Measurements from ENCODE around the gene OR13F1. TPM values are rescaled to one million over a fixed set of nuclear protein-coding genes. Genes with fewer than 3 reads are reported as not detected.

OR13F1 gene
- total and polyA plus RNA-seq, 2 donors (not counting 1 experiment from before 2014, with no cell fraction given): not detected

- ATAC-seq (ENCODE audit: low read depth) (no peak), DNase-seq (no peak)
- intact Hi-C loops (cut with micrococcal nuclease): no loop called here
- H3K4me3 Mint-ChIP-seq: no peak overlapping the region
- H3K4me1 Mint-ChIP-seq: no peaks in the 10 kb centered on the region
- no peak overlapping the region for H3K27ac ChIP-seq (ENCODE audit: low read length in 2 of 2)
- CTCF ChIA-PET: no interaction called here
- POLR2A ChIA-PET: no interaction called here
- H3K27me3 Mint-ChIP-seq: no peaks in the 10 kb centered on the region
- no peaks in the 10 kb centered on the region for H4K20me1 ChIP-seq (ENCODE audit: control insufficient read depth, insufficient read depth, low read length, poor library complexity, severe bottlenecking)
- no peaks in the 10 kb centered on the region for H3K9me3 ChIP-seq (ENCODE audit: control extremely low read depth in 1 of 3, control insufficient read depth in 2 of 3, insufficient read depth in 1 of 3, low read length in 2 of 3)
- H3K4me3 ChIP-seq (ENCODE audit: control extremely low read depth in 1 of 5, extremely low read depth in 1 of 5, insufficient read depth in 1 of 5, low read depth in 2 of 5, low read length in 4 of 5): no peak overlapping the region
- no peaks in the 10 kb centered on the region for H3K9me3 Mint-ChIP-seq (ENCODE audit: insufficient read depth)
- TF ChIP-seq EZH2 (IDR thresholded peaks at IDR 0.05; ENCODE audit: borderline replicate concordance, insufficient read depth, low read depth, low read length, poor library complexity, severe bottlenecking): no peak
- TF ChIP-seq, protein P1, sequence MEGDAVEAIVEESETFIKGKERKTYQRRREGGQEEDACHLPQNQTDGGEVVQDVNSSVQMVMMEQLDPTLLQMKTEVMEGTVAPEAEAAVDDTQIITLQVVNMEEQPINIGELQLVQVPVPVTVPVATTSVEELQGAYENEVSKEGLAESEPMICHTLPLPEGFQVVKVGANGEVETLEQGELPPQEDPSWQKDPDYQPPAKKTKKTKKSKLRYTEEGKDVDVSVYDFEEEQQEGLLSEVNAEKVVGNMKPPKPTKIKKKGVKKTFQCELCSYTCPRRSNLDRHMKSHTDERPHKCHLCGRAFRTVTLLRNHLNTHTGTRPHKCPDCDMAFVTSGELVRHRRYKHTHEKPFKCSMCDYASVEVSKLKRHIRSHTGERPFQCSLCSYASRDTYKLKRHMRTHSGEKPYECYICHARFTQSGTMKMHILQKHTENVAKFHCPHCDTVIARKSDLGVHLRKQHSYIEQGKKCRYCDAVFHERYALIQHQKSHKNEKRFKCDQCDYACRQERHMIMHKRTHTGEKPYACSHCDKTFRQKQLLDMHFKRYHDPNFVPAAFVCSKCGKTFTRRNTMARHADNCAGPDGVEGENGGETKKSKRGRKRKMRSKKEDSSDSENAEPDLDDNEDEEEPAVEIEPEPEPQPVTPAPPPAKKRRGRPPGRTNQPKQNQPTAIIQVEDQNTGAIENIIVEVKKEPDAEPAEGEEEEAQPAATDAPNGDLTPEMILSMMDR (IDR thresholded peaks at IDR 0.05): no peak
- no peaks in the 10 kb centered on the region for H3K79me2 ChIP-seq (ENCODE audit: control insufficient read depth, insufficient read depth, low read length)
- no peak overlapping the region for H3K27ac Mint-ChIP-seq
- no peaks in the 10 kb centered on the region for H3K27me3 ChIP-seq (replicated peaks in 1 of 4; ENCODE audit: control extremely low read depth in 1 of 4, control insufficient read depth in 3 of 4, insufficient read depth in 4 of 4, low read length in 3 of 4)
- H3K4me2 ChIP-seq (replicated peaks; ENCODE audit: low read depth, low read length, poor library complexity, severe bottlenecking): no peak overlapping the region
- no peaks in the 10 kb centered on the region for H3K4me1 ChIP-seq (ENCODE audit: control insufficient read depth in 2 of 2, insufficient read depth in 2 of 2, low read length in 2 of 2)
- H3K36me3 ChIP-seq (replicated peaks in 1 of 2; ENCODE audit: control extremely low read depth in 1 of 2, control insufficient read depth in 1 of 2, extremely low read depth in 1 of 2, insufficient read depth in 2 of 2, low read length in 1 of 2): no peaks in the 10 kb centered on the region
- H3K9ac ChIP-seq (ENCODE audit: low read length): no peak overlapping the region
- H2AFZ ChIP-seq (ENCODE audit: insufficient read depth, low read depth, low read length, poor library complexity, severe bottlenecking): no peak overlapping the region
Measured at GRCh38 chr9:104463864-104464263, 40.2 kb upstream of the OR13F1 start.

DNA sequence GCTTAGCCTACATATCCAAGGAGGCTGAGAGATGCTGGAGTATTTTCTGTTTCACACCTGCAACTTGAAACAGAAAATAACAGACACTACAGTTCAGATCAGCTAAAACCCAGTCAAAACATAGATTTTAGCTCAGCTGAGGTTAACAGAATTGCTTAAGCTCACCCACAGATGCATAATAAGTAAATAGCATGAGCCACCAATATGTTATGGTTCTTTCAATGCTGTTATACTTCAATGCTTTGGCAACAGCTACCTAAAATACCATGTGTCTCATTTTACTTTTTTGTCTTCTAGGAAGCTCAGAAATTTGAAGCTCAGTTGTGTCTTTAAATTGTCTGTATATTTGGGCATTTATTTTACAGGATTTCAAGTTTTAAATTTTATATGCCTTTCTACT is 35.8 kb upstream of the OR13F1 start:
- ChIA-PET POLR2A (no interaction called here), CTCF (no interaction called here)
- no peak for DNase-seq
- Mint-ChIP-seq H3K9me3 (ENCODE audit: insufficient read depth) (no peaks in the 10 kb centered on the region), H3K4me3 (no peak overlapping the region), H3K27me3 (no peaks in the 10 kb centered on the region), H3K27ac (no peak overlapping the region), H3K4me1 (no peaks in the 10 kb centered on the region)
- intact Hi-C loops (cut with micrococcal nuclease): no loop called here
- TF ChIP-seq EZH2 (IDR thresholded peaks at IDR 0.05; ENCODE audit: borderline replicate concordance, insufficient read depth, low read depth, low read length, poor library complexity, severe bottlenecking): no peak
- TF ChIP-seq, protein P1 (IDR thresholded peaks at IDR 0.05): no peak
- no peaks in the 10 kb centered on the region for H3K36me3 ChIP-seq (replicated peaks in 1 of 2; ENCODE audit: control extremely low read depth in 1 of 2, control insufficient read depth in 1 of 2, extremely low read depth in 1 of 2, insufficient read depth in 2 of 2, low read length in 1 of 2)
- H3K79me2 ChIP-seq (ENCODE audit: control insufficient read depth, insufficient read depth, low read length): no peaks in the 10 kb centered on the region
- H2AFZ ChIP-seq (ENCODE audit: insufficient read depth, low read depth, low read length, poor library complexity, severe bottlenecking): no peak overlapping the region
- H3K27me3 ChIP-seq (replicated peaks in 1 of 4; ENCODE audit: control extremely low read depth in 1 of 4, control insufficient read depth in 3 of 4, insufficient read depth in 4 of 4, low read length in 3 of 4): no peaks in the 10 kb centered on the region
- H4K20me1 ChIP-seq (ENCODE audit: control insufficient read depth, insufficient read depth, low read length, poor library complexity, severe bottlenecking): no peaks in the 10 kb centered on the region
- no peak overlapping the region for H3K9ac ChIP-seq (ENCODE audit: low read length)
- H3K27ac ChIP-seq (ENCODE audit: low read length in 2 of 2): no peak overlapping the region
- no peak overlapping the region for H3K4me3 ChIP-seq (ENCODE audit: control extremely low read depth in 1 of 5, extremely low read depth in 1 of 5, insufficient read depth in 1 of 5, low read depth in 2 of 5, low read length in 4 of 5)
- no peaks in the 10 kb centered on the region for H3K4me1 ChIP-seq (ENCODE audit: control insufficient read depth in 2 of 2, insufficient read depth in 2 of 2, low read length in 2 of 2)
- no peak overlapping the region for H3K4me2 ChIP-seq (replicated peaks; ENCODE audit: low read depth, low read length, poor library complexity, severe bottlenecking)
- no peaks in the 10 kb centered on the region for H3K9me3 ChIP-seq (ENCODE audit: control extremely low read depth in 1 of 3, control insufficient read depth in 2 of 3, insufficient read depth in 1 of 3, low read length in 2 of 3)
- ATAC-seq (ENCODE audit: low read depth): no peak

Measured in B cell (primary cell).